Tibial nerve (tissue), 3 donors: ENCODE results near the gene RAD51D.

Experiments
- POLR2A ChIP-seq, 2 donors: fragments of 450-650 bp; IDR thresholded peaks; one replicate each; pipeline ENCODE4 v1.6.1; 2017; ENCODE audit warnings: antibody characterized with exemption in 2 of 2, mild to moderate bottlenecking in 2 of 2, moderate library complexity in 2 of 2
- TF ChIP-seq, protein P1 (sequence below), 5 experiments: fragments of 200-600 bp in 3 of 5; fragments of 450-650 bp in 2 of 5; sonication (generic) in 3 of 5; IDR thresholded peaks; one replicate each; pipeline ENCODE4 v1.5.1; 2016 to 2019; ENCODE audit warnings: antibody characterized with exemption in 5 of 5, mild to moderate bottlenecking in 3 of 5, moderate library complexity in 2 of 5

DNA sequence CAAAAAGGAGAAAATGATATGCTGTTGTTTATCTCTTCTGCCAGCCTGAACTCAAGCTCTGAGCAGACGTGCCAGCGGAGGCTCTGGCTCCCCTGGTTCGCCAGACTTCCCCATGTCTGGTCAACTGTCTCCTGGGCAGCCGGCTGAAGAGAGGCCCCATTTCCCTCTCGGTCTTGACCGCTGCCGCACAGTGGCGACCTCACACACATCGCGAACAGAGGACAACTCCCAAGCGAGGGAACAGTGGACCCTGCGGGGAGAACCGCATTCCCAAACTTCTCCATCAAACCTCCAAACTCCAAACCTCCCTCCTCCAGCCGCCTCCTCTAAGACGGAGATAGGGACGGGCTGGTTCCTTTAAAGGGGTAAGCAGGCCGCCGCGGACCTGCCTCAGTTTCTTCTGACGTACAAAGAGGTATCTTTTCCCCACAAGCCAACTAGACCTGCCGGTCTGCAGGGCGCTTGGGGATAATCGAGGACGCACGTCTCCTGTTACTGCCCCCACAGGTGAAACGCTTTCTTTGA is 31.2 kb downstream of the RAD51D start:
- TF ChIP-seq POLR2A (IDR thresholded peaks at IDR 0.05), result no peak
- TF ChIP-seq, protein P1, sequence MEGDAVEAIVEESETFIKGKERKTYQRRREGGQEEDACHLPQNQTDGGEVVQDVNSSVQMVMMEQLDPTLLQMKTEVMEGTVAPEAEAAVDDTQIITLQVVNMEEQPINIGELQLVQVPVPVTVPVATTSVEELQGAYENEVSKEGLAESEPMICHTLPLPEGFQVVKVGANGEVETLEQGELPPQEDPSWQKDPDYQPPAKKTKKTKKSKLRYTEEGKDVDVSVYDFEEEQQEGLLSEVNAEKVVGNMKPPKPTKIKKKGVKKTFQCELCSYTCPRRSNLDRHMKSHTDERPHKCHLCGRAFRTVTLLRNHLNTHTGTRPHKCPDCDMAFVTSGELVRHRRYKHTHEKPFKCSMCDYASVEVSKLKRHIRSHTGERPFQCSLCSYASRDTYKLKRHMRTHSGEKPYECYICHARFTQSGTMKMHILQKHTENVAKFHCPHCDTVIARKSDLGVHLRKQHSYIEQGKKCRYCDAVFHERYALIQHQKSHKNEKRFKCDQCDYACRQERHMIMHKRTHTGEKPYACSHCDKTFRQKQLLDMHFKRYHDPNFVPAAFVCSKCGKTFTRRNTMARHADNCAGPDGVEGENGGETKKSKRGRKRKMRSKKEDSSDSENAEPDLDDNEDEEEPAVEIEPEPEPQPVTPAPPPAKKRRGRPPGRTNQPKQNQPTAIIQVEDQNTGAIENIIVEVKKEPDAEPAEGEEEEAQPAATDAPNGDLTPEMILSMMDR (IDR thresholded peaks at IDR 0.05), result no peak
